Kidney (tissue), 14 donors: ENCODE results near the gene UQCR11. TPM values are rescaled to one million over a fixed set of nuclear protein-coding genes. Genes with fewer than 3 reads are reported as not detected.

Experiments
- DNase-seq, 5 donors: peaks; one replicate each; pipeline ENCODE4 v3.0.0-alpha.2; 2013 to 2020
- FAIRE-seq: peaks from 2 replicates; lab custom pipeline; 2012; peaks lifted over from hg19 to GRCh38; lab: Jason Lieb, UNC
- H3K27ac ChIP-seq, 2 donors: one replicate each; pipeline ENCODE4 v1.7.0; 2013; ENCODE audit warnings: low read depth in 2 of 2, low read length in 2 of 2, inconsistent platforms in 1 of 2
- H3K27me3 ChIP-seq: one replicate; pipeline ENCODE4 v1.7.1; 2013; ENCODE audit warnings: low read length, inconsistent platforms; ENCODE audit not compliant: control insufficient read depth, insufficient read depth
- H3K36me3 ChIP-seq, 3 donors: one replicate each; pipeline versions ENCODE4 v1.7.0 to v1.7.1; 2013; ENCODE audit warnings: low read length in 3 of 3, control low read depth in 1 of 3, inconsistent platforms in 1 of 3; ENCODE audit not compliant: insufficient read depth in 3 of 3, control insufficient read depth in 2 of 3
- H3K4me1 ChIP-seq, 3 donors: one replicate each; pipeline versions ENCODE4 v1.7.0 to v1.7.1; 2013; ENCODE audit warnings: low read length in 3 of 3, inconsistent platforms in 1 of 3, low read depth in 1 of 3; ENCODE audit not compliant: control insufficient read depth in 2 of 3, insufficient read depth in 2 of 3
- H3K4me3 ChIP-seq, 3 donors: one replicate each; pipeline versions ENCODE4 v1.7.0 to v1.8.1; 2013; ENCODE audit warnings: low read length in 3 of 3, control low read depth in 1 of 3, inconsistent platforms in 1 of 3
- H3K9ac ChIP-seq, 3 donors: one replicate each; pipeline versions ENCODE4 v1.7.0 to v1.7.1; 2013; ENCODE audit warnings: low read length in 3 of 3, control low read depth in 1 of 3, inconsistent platforms in 1 of 3
- H3K9me3 ChIP-seq, 3 donors: one replicate each; pipeline versions ENCODE4 v1.7.0 to v1.7.1; 2013; ENCODE audit warnings: low read length in 3 of 3, control low read depth in 1 of 3, inconsistent platforms in 1 of 3; ENCODE audit not compliant: control insufficient read depth in 2 of 3, insufficient read depth in 1 of 3
- CTCF ChIP-seq: IDR thresholded peaks from 3 replicates; pipeline ENCODE4 v1.5.1; 2012; ENCODE audit warnings: mild to moderate bottlenecking, moderate library complexity, borderline replicate concordance; ENCODE audit not compliant: insufficient read depth; ENCODE audit errors: extremely low read depth
- intact Hi-C: fragments of 100-400 bp; cut with DNase I; formaldehyde crosslinking; loops from one replicate; pipeline ENCODE4 v1.11.1; 2022
- polyA plus RNA-seq: library from polyadenylated mRNA; stranded (reverse); fragments of 350-450 nt; fragmentation: Illumina TruSeq; extraction: RNeasy Lipid Tissue Mini Kit (QIAGEN cat#74804); gene quantifications from one replicate; pipeline ENCODE4 v1.2.3, GENCODE V29; 2014; ENCODE audit warnings: low read depth, low replicate concordance; ENCODE audit not compliant: insufficient read depth
- total RNA-seq: library from RNA; stranded (reverse); fragmentation: NEBNext Ultra II Directional; extraction: Animal tissue kit (Norgen Biotek cat#: 25700); gene quantifications from one replicate; pipeline ENCODE4 v1.2.1, GENCODE V29; 2021
- donor health status: control.
- donor health status: control.
- donor health status: control.
- donor health status: control.
- donor health status: control.
- donor health status: DM: yes; HTN: yes; CAD: no.
- donor health status: Normal renal cell carcinoma (clear cell type).

Gene UQCR11
- total and polyA plus RNA-seq, 2 donors from 2014 or later, result 200 to 777 TPM

GRCh38 chr19:1630811-1631210, 25.5 kb upstream of the UQCR11 start:
- no peak for DNase-seq
- TF ChIP-seq CTCF, result no peak
- no peak for FAIRE-seq
- H3K4me3 ChIP-seq, result no peak overlapping the region
- intact Hi-C loops, result no loop called here
- H3K4me1 ChIP-seq, result no peaks in the 10 kb centered on the region
- H3K27me3 ChIP-seq, result no peaks in the 10 kb centered on the region
- no peak overlapping the region for H3K9ac ChIP-seq
- no peaks in the 10 kb centered on the region for H3K9me3 ChIP-seq
- no peak overlapping the region for H3K27ac ChIP-seq
- H3K36me3 ChIP-seq, result peaks cover 0 to 3% (median 0%) of the 10 kb centered on the region in 3 donors

- no peak overlapping the region for H3K4me3 ChIP-seq
- FAIRE-seq, result no peak
- no peak overlapping the region for H3K27ac ChIP-seq
- intact Hi-C loops, result no loop called here
- H3K9me3 ChIP-seq, result no peaks in the 10 kb centered on the region
- peaks cover 0 to 3% (median 0%) of the 10 kb centered on the region in 3 donors for H3K36me3 ChIP-seq
- no peak for TF ChIP-seq CTCF
- no peak for DNase-seq
- no peaks in the 10 kb centered on the region for H3K27me3 ChIP-seq
- no peaks in the 10 kb centered on the region for H3K4me1 ChIP-seq
- H3K9ac ChIP-seq, result no peak overlapping the region
Measured at GRCh38 chr19:1630012-1630411, 24.8 kb upstream of the UQCR11 start.

GRCh38 chr19:1629256-1629808, 24.1 kb upstream of the UQCR11 start:
- H3K4me1 ChIP-seq, result no peaks in the 10 kb centered on the region
- H3K36me3 ChIP-seq, result peaks cover 0 to 3% (median 0%) of the 10 kb centered on the region in 3 donors
- no peaks in the 10 kb centered on the region for H3K27me3 ChIP-seq
- H3K27ac ChIP-seq, result no peak overlapping the region
- H3K4me3 ChIP-seq, result no peak overlapping the region
- no peak overlapping the region for H3K9ac ChIP-seq
- intact Hi-C loops, result no loop called here
- FAIRE-seq (no peak), DNase-seq (no peak)
- TF ChIP-seq CTCF, result no peak
- no peaks in the 10 kb centered on the region for H3K9me3 ChIP-seq

- no peaks in the 10 kb centered on the region for H3K9me3 ChIP-seq
- TF ChIP-seq CTCF, result no peak
- intact Hi-C loops, result no loop called here
- H3K4me1 ChIP-seq, result no peaks in the 10 kb centered on the region
- peaks cover 0 to 3% (median 0%) of the 10 kb centered on the region in 3 donors for H3K36me3 ChIP-seq
- DNase-seq (no peak), FAIRE-seq (no peak)
- no peak overlapping the region for H3K27ac ChIP-seq
- H3K27me3 ChIP-seq, result no peaks in the 10 kb centered on the region
- H3K9ac ChIP-seq, result no peak overlapping the region
- H3K4me3 ChIP-seq, result no peak overlapping the region
Measured at GRCh38 chr19:1627194-1627593, 21.9 kb upstream of the UQCR11 start.
